Nephron (organoid): ENCODE measurements around the gene ZC3H7B.
A peak's percentile ranks its signal among the peaks of the same experiment; 100 is the strongest.

Source experiments
- H3K27ac Mint-ChIP-seq, 3 experiments: 2 replicates each; pipeline ENCODE4 v1.8.0; 2020; ENCODE audit warnings: mixed read lengths in 3 of 3, mild to moderate bottlenecking in 2 of 3, moderate library complexity in 1 of 3
- H3K27me3 Mint-ChIP-seq: 2 replicates; pipeline ENCODE4 v1.8.0; 2021; ENCODE audit warnings: low read depth, mild to moderate bottlenecking, moderate library complexity, mixed read lengths
- H3K36me3 Mint-ChIP-seq: 2 replicates; pipeline ENCODE4 v1.8.0; 2020; ENCODE audit warnings: low read depth, mixed read lengths
- H3K4me1 Mint-ChIP-seq: 2 replicates; pipeline ENCODE4 v1.8.0; 2020; ENCODE audit warnings: mixed read lengths
- H3K4me3 Mint-ChIP-seq, 3 experiments: 2 replicates each; pipeline ENCODE4 v1.8.0; 2020; ENCODE audit warnings: mild to moderate bottlenecking in 3 of 3, mixed read lengths in 3 of 3, moderate library complexity in 2 of 3
- H3K9me3 Mint-ChIP-seq: 2 replicates; pipeline ENCODE4 v1.8.0; 2020; ENCODE audit warnings: mixed read lengths
- TF ChIP-seq, protein P1 (sequence below), 3 experiments: fragments of 200-600 bp; sonication (generic); IDR thresholded peaks; one replicate each; pipeline ENCODE4 v1.5.0; 2021; ENCODE audit warnings: antibody characterized with exemption in 3 of 3; ENCODE audit not compliant: unreplicated experiment in 3 of 3

The ZC3H7B gene, protein sequence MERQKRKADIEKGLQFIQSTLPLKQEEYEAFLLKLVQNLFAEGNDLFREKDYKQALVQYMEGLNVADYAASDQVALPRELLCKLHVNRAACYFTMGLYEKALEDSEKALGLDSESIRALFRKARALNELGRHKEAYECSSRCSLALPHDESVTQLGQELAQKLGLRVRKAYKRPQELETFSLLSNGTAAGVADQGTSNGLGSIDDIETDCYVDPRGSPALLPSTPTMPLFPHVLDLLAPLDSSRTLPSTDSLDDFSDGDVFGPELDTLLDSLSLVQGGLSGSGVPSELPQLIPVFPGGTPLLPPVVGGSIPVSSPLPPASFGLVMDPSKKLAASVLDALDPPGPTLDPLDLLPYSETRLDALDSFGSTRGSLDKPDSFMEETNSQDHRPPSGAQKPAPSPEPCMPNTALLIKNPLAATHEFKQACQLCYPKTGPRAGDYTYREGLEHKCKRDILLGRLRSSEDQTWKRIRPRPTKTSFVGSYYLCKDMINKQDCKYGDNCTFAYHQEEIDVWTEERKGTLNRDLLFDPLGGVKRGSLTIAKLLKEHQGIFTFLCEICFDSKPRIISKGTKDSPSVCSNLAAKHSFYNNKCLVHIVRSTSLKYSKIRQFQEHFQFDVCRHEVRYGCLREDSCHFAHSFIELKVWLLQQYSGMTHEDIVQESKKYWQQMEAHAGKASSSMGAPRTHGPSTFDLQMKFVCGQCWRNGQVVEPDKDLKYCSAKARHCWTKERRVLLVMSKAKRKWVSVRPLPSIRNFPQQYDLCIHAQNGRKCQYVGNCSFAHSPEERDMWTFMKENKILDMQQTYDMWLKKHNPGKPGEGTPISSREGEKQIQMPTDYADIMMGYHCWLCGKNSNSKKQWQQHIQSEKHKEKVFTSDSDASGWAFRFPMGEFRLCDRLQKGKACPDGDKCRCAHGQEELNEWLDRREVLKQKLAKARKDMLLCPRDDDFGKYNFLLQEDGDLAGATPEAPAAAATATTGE

DNA sequence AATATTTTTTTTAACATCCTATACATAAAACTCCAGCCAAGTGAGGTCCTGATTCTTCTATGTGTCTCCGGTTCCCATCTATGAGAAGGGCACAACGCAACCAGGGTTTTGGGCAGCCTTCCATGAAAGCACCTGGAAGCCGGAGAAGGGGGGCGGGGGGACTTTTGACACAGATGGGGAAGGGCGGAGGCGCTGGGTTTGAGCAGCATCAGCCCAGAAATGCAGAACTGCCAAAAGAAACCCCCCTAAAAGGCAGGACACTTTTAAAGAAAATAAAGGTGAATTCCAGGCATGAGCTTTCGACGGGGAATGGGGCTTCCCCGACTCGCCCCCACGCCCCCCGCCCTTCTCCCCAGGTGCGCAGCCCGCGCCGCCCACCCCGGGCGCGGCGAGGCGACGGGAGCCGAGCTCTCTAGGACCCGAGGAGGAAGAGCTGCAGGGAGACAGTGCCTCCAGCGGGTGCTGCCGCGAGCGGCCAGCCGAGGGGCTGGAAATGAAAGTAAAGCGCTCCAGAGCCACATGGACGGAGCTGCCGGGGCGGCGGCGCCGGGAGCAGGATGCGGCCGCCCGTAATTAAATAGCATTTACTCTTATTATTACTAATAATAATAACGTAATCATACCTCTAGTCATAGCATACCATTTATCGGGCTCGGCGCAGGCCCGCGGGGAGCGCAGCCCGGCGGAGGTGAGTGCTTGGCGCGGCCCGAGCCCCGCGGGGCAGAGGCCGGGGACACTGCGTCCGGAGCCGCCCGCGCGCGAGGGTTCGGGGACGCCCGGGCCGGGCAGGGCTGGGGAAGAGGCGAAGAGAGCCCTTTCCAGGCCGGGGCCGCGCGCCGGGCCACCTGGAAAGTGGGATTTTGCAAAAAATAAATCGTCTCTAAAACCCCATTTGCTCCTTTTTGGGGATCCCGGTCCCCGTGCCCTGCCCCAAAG is at the start of gene ZC3H7B:
Gene ZC3H7B (plus strand): TSS at position 441 of the 936 bp plus-strand sequence. CDS start 19,136 bp downstream, outside the sequence.
- Mint-ChIP-seq H3K27ac (peak within 1 kb of the TSS; percentile 93 to 97 (median 94)), H3K27me3 (no peaks in the 10 kb centered on the region), H3K4me3 (peak within 1 kb of the TSS; percentile 90 to 92 (median 91)), H3K36me3 (peaks cover 13% of the 10 kb centered on the region), H3K9me3 (no peaks in the 10 kb centered on the region), H3K4me1 (peaks cover 26% of the 10 kb centered on the region)
- TF ChIP-seq, protein P1, sequence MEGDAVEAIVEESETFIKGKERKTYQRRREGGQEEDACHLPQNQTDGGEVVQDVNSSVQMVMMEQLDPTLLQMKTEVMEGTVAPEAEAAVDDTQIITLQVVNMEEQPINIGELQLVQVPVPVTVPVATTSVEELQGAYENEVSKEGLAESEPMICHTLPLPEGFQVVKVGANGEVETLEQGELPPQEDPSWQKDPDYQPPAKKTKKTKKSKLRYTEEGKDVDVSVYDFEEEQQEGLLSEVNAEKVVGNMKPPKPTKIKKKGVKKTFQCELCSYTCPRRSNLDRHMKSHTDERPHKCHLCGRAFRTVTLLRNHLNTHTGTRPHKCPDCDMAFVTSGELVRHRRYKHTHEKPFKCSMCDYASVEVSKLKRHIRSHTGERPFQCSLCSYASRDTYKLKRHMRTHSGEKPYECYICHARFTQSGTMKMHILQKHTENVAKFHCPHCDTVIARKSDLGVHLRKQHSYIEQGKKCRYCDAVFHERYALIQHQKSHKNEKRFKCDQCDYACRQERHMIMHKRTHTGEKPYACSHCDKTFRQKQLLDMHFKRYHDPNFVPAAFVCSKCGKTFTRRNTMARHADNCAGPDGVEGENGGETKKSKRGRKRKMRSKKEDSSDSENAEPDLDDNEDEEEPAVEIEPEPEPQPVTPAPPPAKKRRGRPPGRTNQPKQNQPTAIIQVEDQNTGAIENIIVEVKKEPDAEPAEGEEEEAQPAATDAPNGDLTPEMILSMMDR (IDR thresholded peaks at IDR 0.05; ENCODE audit: unreplicated experiment in 3 of 3), result peak; percentile 49 to 52 (median 49)

DNA sequence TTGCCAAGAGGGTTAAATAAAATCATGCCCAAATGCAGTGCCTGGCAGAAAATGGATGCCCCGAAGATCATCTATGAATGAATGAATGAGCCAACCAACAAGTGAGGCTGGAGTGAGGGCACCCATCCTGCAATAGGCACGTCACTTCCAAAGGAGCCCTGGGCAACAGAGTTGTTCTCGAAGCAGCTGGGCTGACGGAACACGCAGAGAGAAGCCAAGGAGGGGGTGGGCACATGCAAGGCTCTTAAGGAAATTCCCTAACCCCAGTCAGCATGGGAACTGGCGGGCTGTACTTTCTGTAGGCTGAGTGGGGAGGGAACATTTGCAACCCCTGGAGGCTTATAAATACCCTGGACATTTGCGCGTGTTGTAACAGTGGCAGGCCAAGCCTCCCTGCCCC is 49.0 kb upstream of the ZC3H7B start:
- no peak overlapping the region for H3K27ac Mint-ChIP-seq
- H3K27me3 Mint-ChIP-seq, result no peaks in the 10 kb centered on the region
- peaks cover 7% of the 10 kb centered on the region for H3K4me1 Mint-ChIP-seq
- no peak overlapping the region for H3K4me3 Mint-ChIP-seq
- H3K9me3 Mint-ChIP-seq, result no peaks in the 10 kb centered on the region
- peaks cover 35% of the 10 kb centered on the region for H3K36me3 Mint-ChIP-seq
- TF ChIP-seq, protein P1 (IDR thresholded peaks at IDR 0.05; ENCODE audit: unreplicated experiment in 3 of 3), result no peak

DNA sequence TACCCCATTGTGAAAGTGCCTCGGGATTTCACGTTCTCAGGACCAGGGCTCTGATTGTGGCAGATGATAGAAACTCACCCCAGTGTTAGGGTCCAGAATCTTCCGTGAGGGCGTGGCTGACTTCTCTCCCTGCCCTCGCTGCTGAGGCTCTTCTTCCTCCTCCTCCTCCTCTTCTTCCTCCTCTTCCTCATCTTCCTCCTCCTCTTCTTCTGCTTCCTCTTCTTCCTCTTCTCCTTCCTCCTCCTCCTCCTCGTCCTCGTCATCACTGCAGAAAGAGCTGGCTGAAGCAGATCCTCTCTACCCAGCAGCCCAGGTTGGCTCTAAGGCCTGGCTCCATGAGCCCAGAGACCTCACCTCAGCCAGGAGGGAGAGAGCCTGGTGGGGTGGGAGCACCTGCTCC is 47.1 kb upstream of the ZC3H7B start:
- H3K4me3 Mint-ChIP-seq, result no peak overlapping the region
- H3K36me3 Mint-ChIP-seq, result peaks cover 37% of the 10 kb centered on the region
- TF ChIP-seq, protein P1 (IDR thresholded peaks at IDR 0.05; ENCODE audit: unreplicated experiment in 3 of 3), result no peak
- no peaks in the 10 kb centered on the region for H3K9me3 Mint-ChIP-seq
- H3K27ac Mint-ChIP-seq, result no peak overlapping the region
- peaks cover 9% of the 10 kb centered on the region for H3K4me1 Mint-ChIP-seq
- H3K27me3 Mint-ChIP-seq, result no peaks in the 10 kb centered on the region

DNA sequence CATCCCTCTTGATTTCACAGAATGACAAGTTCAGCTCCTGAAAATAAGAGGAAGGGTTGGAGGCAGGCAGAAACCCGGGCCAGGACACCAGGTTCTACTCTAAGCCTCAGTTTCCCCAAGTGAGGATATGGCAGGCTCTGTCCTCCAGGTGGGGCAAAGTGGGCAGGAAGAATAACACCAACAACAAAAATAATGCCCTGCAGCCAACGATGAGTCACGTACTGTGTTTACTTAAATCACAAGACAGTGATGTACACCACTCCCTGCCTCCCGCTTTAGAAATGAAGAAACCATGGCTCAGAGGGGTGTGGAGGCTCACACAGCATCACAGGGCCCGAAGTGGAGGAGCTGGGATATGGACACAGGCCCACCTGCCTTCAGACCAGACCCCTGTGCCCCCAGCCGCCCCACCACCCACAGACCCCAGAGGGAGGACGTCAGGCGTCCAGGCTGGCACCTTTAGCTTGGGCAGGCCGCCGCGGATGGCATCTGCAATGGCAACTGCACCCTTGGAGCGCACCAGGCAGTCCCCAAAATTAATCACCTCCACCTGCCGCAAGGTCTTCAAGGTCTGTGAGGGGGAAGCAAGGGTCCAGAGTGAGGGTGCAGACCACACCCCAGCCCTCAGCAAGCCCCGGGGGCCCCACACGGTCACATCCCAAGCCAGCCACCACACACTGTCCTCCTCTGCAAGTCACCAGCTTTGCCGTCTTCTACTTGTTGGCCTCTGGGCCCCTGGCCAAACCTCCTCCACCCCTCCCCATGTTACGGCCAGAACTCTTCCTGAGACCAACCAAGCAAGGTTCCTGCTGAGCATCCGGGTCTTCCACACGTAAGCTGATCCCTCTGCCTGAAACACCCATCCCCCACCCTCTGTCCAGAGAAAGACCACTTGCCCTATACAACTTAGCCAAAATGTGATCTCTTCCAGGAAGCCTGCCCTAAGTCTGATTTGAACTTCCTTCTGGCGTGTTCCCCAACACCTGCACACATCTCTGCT is 44.8 kb upstream of the ZC3H7B start:
- peak overlapping the region; percentile 8 to 17 (median 10) for H3K27ac Mint-ChIP-seq
- peaks cover 9% of the 10 kb centered on the region for H3K4me1 Mint-ChIP-seq
- H3K9me3 Mint-ChIP-seq, result no peaks in the 10 kb centered on the region
- TF ChIP-seq, protein P1 (IDR thresholded peaks at IDR 0.05; ENCODE audit: unreplicated experiment in 3 of 3), result no peak
- peaks cover 38% of the 10 kb centered on the region for H3K36me3 Mint-ChIP-seq
- no peaks in the 10 kb centered on the region for H3K27me3 Mint-ChIP-seq
- H3K4me3 Mint-ChIP-seq, result no peak overlapping the region
